K562 (cell line): ENCODE results near the gene TBL1X. TPM values are rescaled to one million over a fixed set of nuclear protein-coding genes. Genes with fewer than 3 reads are reported as not detected.

Experiments used
- ATAC-seq: fragments of 200-7000 bp; cut with Tn5 transposase; 3 replicates; pipeline ENCODE4 v1.9.1; 2020; ENCODE audit warnings: moderate library complexity
- BruUV-seq: library from RNA; stranded (reverse); fragments of 400-500 nt; replicated peaks from 2 replicates; lab custom pipeline; 2021; lab: Mats Ljungman, UMichigan
- CTCF ChIA-PET: fragments of 300-600 bp; formaldehyde crosslinking; extraction: SDS; loops from one replicate; lab custom pipeline; 2021; ENCODE audit warnings: low intra/inter-chr PET ratio; lab: Yijun Ruan, JAX
- POLR2A ChIA-PET: fragments of 300-600, 350-650 bp; sonication (Branson Sonifier 250); formaldehyde crosslinking; extraction: SDS; loops from one replicate; lab custom pipeline; 2021; ENCODE audit warnings: antibody characterized with exemption, inconsistent platforms; lab: Yijun Ruan, JAX
- DNase-seq, 4 experiments: peaks; one replicate each; pipeline versions ENCODE4 v3.0.0 to v3.0.0-alpha.2; 2011 to 2018; ENCODE audit warnings: low spot score in 3 of 4, mixed read lengths in 3 of 4; ENCODE audit errors: extremely low read depth in 1 of 4
- FAIRE-seq: peaks from 2 replicates; lab custom pipeline; 2011; peaks lifted over from hg19 to GRCh38; lab: Jason Lieb, UNC
- H2AFZ ChIP-seq: 2 replicates; pipeline ENCODE4 v1.6.0; 2011; ENCODE audit warnings: low read depth, low read length, control low read depth, inconsistent platforms
- H3K27ac ChIP-seq: fragments of 200-600 bp; 3 replicates; pipeline ENCODE4 v1.8.0; 2011; ENCODE audit warnings: low read depth, mild to moderate bottlenecking, control low read depth, inconsistent platforms, low read length, moderate library complexity, mixed read lengths; ENCODE audit errors: extremely low read depth
- H3K27me3 ChIP-seq, 2 experiments: fragments of 300-600 bp in 1 of 2; 2 replicates in 1 of 2; 3 replicates in 1 of 2; pipeline versions ENCODE4 v1.6.0 to v1.8.0; 2011; ENCODE audit warnings: inconsistent platforms in 2 of 2, low read length in 2 of 2, mild to moderate bottlenecking in 1 of 2, mixed read lengths in 1 of 2, moderate library complexity in 1 of 2; ENCODE audit not compliant: control insufficient read depth in 2 of 2, insufficient read depth in 2 of 2
- H3K36me3 ChIP-seq: fragments of 300-600 bp; 3 replicates; pipeline ENCODE4 v1.8.0; 2011; ENCODE audit warnings: mild to moderate bottlenecking, low read length, inconsistent platforms; ENCODE audit not compliant: control insufficient read depth, insufficient read depth
- H3K4me1 ChIP-seq, 2 experiments: fragments of 200-600 bp in 1 of 2; replicated peaks in 1 of 2; 2 replicates in 1 of 2; 3 replicates in 1 of 2; pipeline versions ENCODE4 v1.5.1 to v1.8.0; 2011; ENCODE audit warnings: inconsistent platforms in 2 of 2, low read length in 2 of 2, mild to moderate bottlenecking in 1 of 2, mixed read lengths in 1 of 2, moderate library complexity in 1 of 2; ENCODE audit not compliant: control insufficient read depth in 2 of 2, insufficient read depth in 2 of 2
- H3K4me2 ChIP-seq: 2 replicates; pipeline ENCODE4 v1.6.1; 2011; ENCODE audit warnings: low read length, control low read depth, inconsistent platforms, mixed read lengths; ENCODE audit not compliant: insufficient read depth
- H3K4me3 ChIP-seq: fragments of 200-600 bp; sonication (generic), shearing (Covaris generic); 2 replicates; pipeline ENCODE4 v1.5.1; 2016; ENCODE audit warnings: control low read depth, inconsistent platforms
- H3K79me2 ChIP-seq: fragments of 200-600 bp; 3 replicates; pipeline ENCODE4 v1.8.0; 2011; ENCODE audit warnings: low read length, inconsistent platforms; ENCODE audit not compliant: control insufficient read depth, insufficient read depth
- H3K9ac ChIP-seq, 2 experiments: 2 replicates each; pipeline versions ENCODE4 v1.6.0 to v1.6.1; 2011; ENCODE audit warnings: low read depth in 2 of 2, low read length in 2 of 2, control low read depth in 1 of 2, inconsistent platforms in 1 of 2, mild to moderate bottlenecking in 1 of 2, mixed read lengths in 1 of 2; ENCODE audit not compliant: insufficient read depth in 1 of 2
- H3K9me1 ChIP-seq: one replicate; pipeline ENCODE4 v1.6.0; 2011; ENCODE audit warnings: inconsistent platforms, mild to moderate bottlenecking, low read length, moderate library complexity; ENCODE audit not compliant: control insufficient read depth, insufficient read depth
- H3K9me3 ChIP-seq: replicated peaks from 2 replicates; pipeline ENCODE4 v1.5.1; 2011; ENCODE audit warnings: low read depth, low read length, inconsistent platforms; ENCODE audit not compliant: control insufficient read depth, insufficient read depth
- H4K20me1 ChIP-seq: replicated peaks from 2 replicates; pipeline ENCODE4 v1.6.1; 2011; ENCODE audit warnings: low read length, inconsistent platforms, mixed read lengths; ENCODE audit not compliant: control insufficient read depth, insufficient read depth
- ATF6 ChIP-seq: sonication (generic); formaldehyde crosslinking; IDR thresholded peaks from 2 replicates; pipeline ENCODE4 v1.4.0; 2020; ENCODE audit warnings: mild to moderate bottlenecking, missing genetic modification reagents
- CBX1 ChIP-seq: sonication (generic); IDR thresholded peaks from 2 replicates; pipeline ENCODE4 v1.6.1; 2016; ENCODE audit warnings: antibody characterized with exemption, low read depth, mild to moderate bottlenecking
- CHAMP1 ChIP-seq: fragments of 450-650 bp; IDR thresholded peaks from 2 replicates; pipeline ENCODE4 v1.6.1; 2016; ENCODE audit warnings: mild to moderate bottlenecking
- E2F8 ChIP-seq: fragments of 450-650 bp; IDR thresholded peaks from 2 replicates; pipeline ENCODE4 v1.7.1; 2018; ENCODE audit warnings: mild to moderate bottlenecking, low read depth; ENCODE audit not compliant: partially characterized antibody
- HNRNPL ChIP-seq: fragments of 200-400 bp; formaldehyde crosslinking; IDR thresholded peaks from 2 replicates; pipeline ENCODE4 v1.6.1; 2017; ENCODE audit warnings: low read depth, mild to moderate bottlenecking, low read length
- SNRNP70 ChIP-seq: fragments of 200-400 bp; formaldehyde crosslinking; optimal IDR thresholded peaks from 2 replicates; pipeline ENCODE3; 2017; ENCODE audit warnings: low read depth, low read length
- TSHZ1 ChIP-seq: fragments of 250-450 bp; sonication (Bioruptor Pico); IDR thresholded peaks from 2 replicates; pipeline ENCODE4 v1.4.0; 2020; ENCODE audit warnings: mild to moderate bottlenecking, moderate library complexity
- ZFX ChIP-seq: sonication (generic); formaldehyde crosslinking; IDR thresholded peaks from 2 replicates; pipeline ENCODE4 v1.8.0; 2022; ENCODE audit warnings: mild to moderate bottlenecking, missing genetic modification reagents, moderate library complexity
- ZNF232 ChIP-seq: sonication (generic); formaldehyde crosslinking; IDR thresholded peaks from 2 replicates; pipeline ENCODE4 v1.8.0; 2022; ENCODE audit warnings: mild to moderate bottlenecking, missing genetic modification reagents
- ZNF3 ChIP-seq: fragments of 250-450 bp; sonication (Bioruptor Pico); IDR thresholded peaks from 2 replicates; pipeline ENCODE4 v1.5.0; 2021; ENCODE audit warnings: mild to moderate bottlenecking, moderate library complexity
- WGBS: fragments of 100-300 bp; shearing (Covaris generic); methylation state at CpG from one replicate; pipeline ENCODE4 v1.1.6; 2016; ENCODE audit warnings: low coverage, mixed read lengths; ENCODE audit not compliant: insufficient coverage; ENCODE audit errors: missing lambda C conversion rate; 5-methylcytosine and 5-hydroxymethylcytosine counted together
- in situ Hi-C: fragments of 300-500 bp; cut with MboI; formaldehyde crosslinking; loops from 4 replicates; pipeline ENCODE4 v1.15.0; 2018; ENCODE audit warnings: inconsistent platforms, mixed read lengths
- intact Hi-C: fragments of 100-400 bp; cut with micrococcal nuclease; formaldehyde crosslinking; loops from 2 replicates; pipeline ENCODE4 v1.14.2; 2022
- polyA plus RNA-seq, 8 experiments: library from polyadenylated mRNA; depleted of rRNA in 4 of 8; stranded (reverse) in 5 of 8; unstranded in 3 of 8; fragments of >200 nt; fragmentation: Nextera tagmentation in 2 of 8; fragmentation: Illumina TruSeq in 1 of 8; extraction: Ambion mirVana in 2 of 8; extraction: Trizol in 1 of 8; gene quantifications; 2 replicates each; pipeline versions ENCODE4 v1.2.1 to v1.2.3, GENCODE V29; 2011 to 2014; ENCODE audit warnings: inconsistent platforms in 1 of 8, missing spikeins in 1 of 8
- total RNA-seq, 7 experiments: library from RNA; depleted of rRNA in 6 of 7; stranded (reverse); fragments of >200 nt in 6 of 7; fragmentation: Illumina TruSeq in 2 of 7; extraction: Trizol in 2 of 7; gene quantifications; 2 replicates each; pipeline versions ENCODE4 v1.2.1 to v1.2.3, GENCODE V29; 2011 to 2021; ENCODE audit warnings: low replicate concordance in 1 of 7

The TBL1X gene
- total and polyA plus RNA-seq, 9 of the 15 experiments (the other 6 are each of a cell fraction or from before 2014, with no cell fraction given): 6.0 to 49.6 (median 19.7) TPM

GRCh38 chrX:9525511-9526248 lies 60.8 kb downstream of the TBL1X start:
- H3K4me2 ChIP-seq: no peak overlapping the region
- no peak for FAIRE-seq
- CTCF ChIA-PET: interaction anchor here (0.7 kb wide), 1 partner anchor 16 kb away, joined by 3 read pairs; no protein-coding TSS in a partner anchor
- TF ChIP-seq ZNF3 (no peak), TSHZ1 (CRISPR knock-in tag) (no peak), CHAMP1 (no peak), HNRNPL (no peak), SNRNP70 (no peak), CBX1 (no peak), ATF6 (CRISPR knock-in tag) (no peak), E2F8 (no peak), ZNF232 (no peak), ZFX (CRISPR knock-in tag) (no peak)

More at GRCh38 chrX:9525511-9526248, 60.8 kb downstream of the TBL1X start:
- Histone ChIP-seq H3K9ac (no peak overlapping the region), H3K79me2 (peaks cover 64% of the 10 kb centered on the region), H4K20me1 (peaks cover 18% of the 10 kb centered on the region), H3K9me3 (no peaks in the 10 kb centered on the region), H3K4me3 (no peak overlapping the region), H3K27ac (no peak overlapping the region), H3K27me3 (no peaks in the 10 kb centered on the region), H3K9me1 (peaks cover 5% of the 10 kb centered on the region), H2AFZ (no peak overlapping the region), H3K36me3 (no peaks in the 10 kb centered on the region; the same call in 2 of the 3 replicates), H3K4me1 (peaks cover 10 to 15% of the 10 kb centered on the region in 2 experiments; a peak in 4 of 5 replicates)
- ATAC-seq (no peak), DNase-seq (no peak)
- intact Hi-C loops: no loop called here
- BruUV-seq: no TSS peak
- in situ Hi-C loops: no loop called here
- POLR2A ChIA-PET: interaction anchor here (2.0 kb wide), 1 partner anchor 9 kb away, joined by 7 read pairs; no protein-coding TSS in a partner anchor
- 61% methylated on average over 5 of the region's 8 CpGs for WGBS
